ENCODE measurements around the gene TTC8.

- TF ChIP-seq, protein P1, sequence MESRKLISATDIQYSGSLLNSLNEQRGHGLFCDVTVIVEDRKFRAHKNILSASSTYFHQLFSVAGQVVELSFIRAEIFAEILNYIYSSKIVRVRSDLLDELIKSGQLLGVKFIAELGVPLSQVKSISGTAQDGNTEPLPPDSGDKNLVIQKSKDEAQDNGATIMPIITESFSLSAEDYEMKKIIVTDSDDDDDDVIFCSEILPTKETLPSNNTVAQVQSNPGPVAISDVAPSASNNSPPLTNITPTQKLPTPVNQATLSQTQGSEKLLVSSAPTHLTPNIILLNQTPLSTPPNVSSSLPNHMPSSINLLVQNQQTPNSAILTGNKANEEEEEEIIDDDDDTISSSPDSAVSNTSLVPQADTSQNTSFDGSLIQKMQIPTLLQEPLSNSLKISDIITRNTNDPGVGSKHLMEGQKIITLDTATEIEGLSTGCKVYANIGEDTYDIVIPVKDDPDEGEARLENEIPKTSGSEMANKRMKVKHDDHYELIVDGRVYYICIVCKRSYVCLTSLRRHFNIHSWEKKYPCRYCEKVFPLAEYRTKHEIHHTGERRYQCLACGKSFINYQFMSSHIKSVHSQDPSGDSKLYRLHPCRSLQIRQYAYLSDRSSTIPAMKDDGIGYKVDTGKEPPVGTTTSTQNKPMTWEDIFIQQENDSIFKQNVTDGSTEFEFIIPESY (IDR thresholded peaks at IDR 0.05): no peak
- TF ChIP-seq, protein P2, sequence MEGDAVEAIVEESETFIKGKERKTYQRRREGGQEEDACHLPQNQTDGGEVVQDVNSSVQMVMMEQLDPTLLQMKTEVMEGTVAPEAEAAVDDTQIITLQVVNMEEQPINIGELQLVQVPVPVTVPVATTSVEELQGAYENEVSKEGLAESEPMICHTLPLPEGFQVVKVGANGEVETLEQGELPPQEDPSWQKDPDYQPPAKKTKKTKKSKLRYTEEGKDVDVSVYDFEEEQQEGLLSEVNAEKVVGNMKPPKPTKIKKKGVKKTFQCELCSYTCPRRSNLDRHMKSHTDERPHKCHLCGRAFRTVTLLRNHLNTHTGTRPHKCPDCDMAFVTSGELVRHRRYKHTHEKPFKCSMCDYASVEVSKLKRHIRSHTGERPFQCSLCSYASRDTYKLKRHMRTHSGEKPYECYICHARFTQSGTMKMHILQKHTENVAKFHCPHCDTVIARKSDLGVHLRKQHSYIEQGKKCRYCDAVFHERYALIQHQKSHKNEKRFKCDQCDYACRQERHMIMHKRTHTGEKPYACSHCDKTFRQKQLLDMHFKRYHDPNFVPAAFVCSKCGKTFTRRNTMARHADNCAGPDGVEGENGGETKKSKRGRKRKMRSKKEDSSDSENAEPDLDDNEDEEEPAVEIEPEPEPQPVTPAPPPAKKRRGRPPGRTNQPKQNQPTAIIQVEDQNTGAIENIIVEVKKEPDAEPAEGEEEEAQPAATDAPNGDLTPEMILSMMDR (IDR thresholded peaks at IDR 0.05; ENCODE audit: low read depth, low read length, missing input control): no peak
These were observed 33.8 kb upstream of the TTC8 start for GRCh38 chr14:88790501-88791251.

Measured in liver (tissue), 2 donors.